IMR-90 (cell line): Measurements from ENCODE around the gene VWDE.

Source experiments
- CTCF ChIP-seq: conservative IDR thresholded peaks from 2 replicates; pipeline ENCODE4 v1.5.1; 2012; ENCODE audit warnings: mild to moderate bottlenecking, low read depth, low read length, improper control_type of control experiment
- ELK1 ChIP-seq: fragments of 150-350 bp; IDR thresholded peaks from 2 replicates; pipeline ENCODE4 v1.6.1; 2016; ENCODE audit warnings: low read depth, mild to moderate bottlenecking, low read length, moderate library complexity, borderline replicate concordance
- MXI1 ChIP-seq: IDR thresholded peaks from 2 replicates; pipeline ENCODE4 v1.6.1; 2012; ENCODE audit warnings: low read depth, mild to moderate bottlenecking, low read length, moderate library complexity, borderline replicate concordance
- NFE2L2 ChIP-seq: fragments of 150-350 bp; IDR thresholded peaks from 2 replicates; pipeline ENCODE4 v1.6.1; 2016; ENCODE audit warnings: low read depth, mild to moderate bottlenecking, low read length
- POLR2A ChIP-seq: IDR thresholded peaks from 2 replicates; pipeline ENCODE4 v1.6.1; 2012; ENCODE audit warnings: mild to moderate bottlenecking, low read depth, low read length
- RFX5 ChIP-seq: IDR thresholded peaks from 2 replicates; pipeline ENCODE4 v1.8.0; 2012; ENCODE audit warnings: low read depth, mild to moderate bottlenecking, low read length, moderate library complexity
- SMC3 ChIP-seq: fragments of 150-350 bp; IDR thresholded peaks from 2 replicates; pipeline ENCODE4 v1.6.1; 2016; ENCODE audit warnings: low read depth, mild to moderate bottlenecking, antibody characterized with exemption, low read length, moderate library complexity

- no peak for TF ChIP-seq RFX5
- TF ChIP-seq CTCF: no peak
- no peak for TF ChIP-seq POLR2A
- TF ChIP-seq MXI1: no peak
- TF ChIP-seq SMC3: no peak
- TF ChIP-seq NFE2L2: no peak
- no peak for TF ChIP-seq ELK1
Observed at GRCh38 chr7:12317675-12318074, 86.0 kb downstream of the VWDE start.
